Dermis microvascular lymphatic vessel endothelial cell (primary cell): ENCODE results near the gene ZNF326. TPM values are rescaled to one million over a fixed set of nuclear protein-coding genes. Genes with fewer than 3 reads are reported as not detected.

Experiments
- DNase-seq, 2 donors: peaks; one replicate each; pipeline versions ENCODE4 v3.0.0 to v3.0.0-alpha.2; 2010; ENCODE audit warnings: low read depth in 2 of 2
- total RNA-seq: library from RNA; depleted of rRNA; stranded (reverse); fragments of >200 nt; gene quantifications from 2 replicates; pipeline ENCODE4 v1.2.1, GENCODE V29; 2014

ZNF326 gene
- total RNA-seq, 1 donor from 2014 or later, result 5.9 TPM

- no peak for DNase-seq
Observed at GRCh38 chr1:90068611-90069280, 73.8 kb downstream of the ZNF326 start.

- no peak for DNase-seq
Observed at GRCh38 chr1:90074137-90074536, 79.2 kb downstream of the ZNF326 start.

- DNase-seq, result no peak
Observed at GRCh38 chr1:90074566-90074965, 79.7 kb downstream of the ZNF326 start.

- DNase-seq, result no peak
Observed at GRCh38 chr1:90074970-90075391, 80.1 kb downstream of the ZNF326 start.

GRCh38 chr1:90083995-90084394 lies 89.1 kb downstream of the ZNF326 start:
- DNase-seq, result no peak

Other genes starting within 250 kb of the ZNF326 start
- gene LRRC8D, start 174.1 kb upstream of the ZNF326 start, total RNA-seq, result 8.3 and 10.0 TPM in 2 replicates